Activated CD8-positive, alpha-beta memory T cell treated with anti-CD3 and anti-CD28 coated beads for 4 hours (primary cell): Measurements from ENCODE around the gene ATXN7.

Source experiments
- DNase-seq, 2 donors: peaks; one replicate each; pipeline ENCODE4 v3.0.0-alpha.2; 2020; ENCODE audit warnings: low read depth in 2 of 2

ATXN7 gene

DNA sequence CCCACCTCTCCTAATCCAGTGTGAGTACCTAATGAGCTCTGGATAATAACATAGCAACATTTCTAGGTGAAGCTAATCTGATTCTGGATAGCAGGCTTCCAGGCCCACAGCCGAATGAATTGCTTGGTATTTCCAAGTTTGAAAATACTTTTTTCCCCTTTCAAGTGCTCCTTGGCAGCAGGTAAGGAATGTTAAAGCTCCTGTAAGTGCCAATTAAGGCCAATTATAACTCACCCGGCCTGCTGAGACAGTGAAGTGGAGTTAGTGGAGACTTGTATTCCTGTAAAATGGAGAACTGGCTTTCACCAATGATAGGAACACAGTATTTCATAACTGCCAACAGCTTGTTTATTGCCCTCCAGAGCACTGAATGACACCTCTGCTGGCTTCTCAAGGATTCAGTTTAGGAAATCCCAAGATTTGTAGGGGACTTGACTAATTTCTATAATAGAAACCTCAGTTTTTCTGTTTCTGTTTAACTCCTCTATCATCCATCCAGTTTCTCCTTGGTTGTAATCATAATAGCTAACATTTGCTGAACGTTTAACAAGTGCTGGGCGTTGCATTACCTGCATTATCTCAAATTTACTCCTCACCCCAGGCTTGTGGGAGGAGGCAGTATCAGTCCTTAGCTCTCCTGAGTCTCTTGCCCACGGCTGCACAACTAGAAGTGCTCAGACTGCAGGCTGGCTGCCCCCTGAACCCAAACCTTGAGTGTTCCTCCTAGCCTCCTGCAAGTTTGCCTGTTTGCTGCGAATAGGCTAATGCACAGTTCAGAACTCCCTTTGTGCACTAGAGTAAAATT, 101.2 kb downstream of the ATXN7 start:
- no peak for DNase-seq

- no peak for DNase-seq
Observed at GRCh38 chr3:63966007-63966406, 102.3 kb downstream of the ATXN7 start.

DNA sequence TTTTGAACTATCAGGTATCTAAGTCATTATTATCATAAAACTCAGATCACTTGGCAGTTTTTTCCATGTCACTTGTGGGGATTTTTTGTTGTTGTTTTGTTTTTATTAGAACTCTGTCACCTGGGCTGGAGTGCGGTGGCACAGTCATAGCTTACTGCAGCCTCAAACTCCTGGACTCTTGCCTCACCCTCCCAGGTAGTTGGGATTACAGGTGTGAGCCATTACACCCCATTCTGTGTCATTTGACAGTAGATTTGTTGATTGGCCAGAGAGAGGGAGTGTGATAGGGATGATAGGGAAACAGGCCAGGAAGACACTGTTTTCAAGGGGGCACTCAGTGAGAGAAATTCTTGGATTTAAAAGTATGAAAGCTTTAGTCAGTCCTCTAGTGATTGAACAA, 103.2 kb downstream of the ATXN7 start:
- DNase-seq, result no peak

GRCh38 chr3:63967675-63968611, 104.3 kb downstream of the ATXN7 start:
- peak in 1 of 2 donors; percentile 8 for DNase-seq

DNA sequence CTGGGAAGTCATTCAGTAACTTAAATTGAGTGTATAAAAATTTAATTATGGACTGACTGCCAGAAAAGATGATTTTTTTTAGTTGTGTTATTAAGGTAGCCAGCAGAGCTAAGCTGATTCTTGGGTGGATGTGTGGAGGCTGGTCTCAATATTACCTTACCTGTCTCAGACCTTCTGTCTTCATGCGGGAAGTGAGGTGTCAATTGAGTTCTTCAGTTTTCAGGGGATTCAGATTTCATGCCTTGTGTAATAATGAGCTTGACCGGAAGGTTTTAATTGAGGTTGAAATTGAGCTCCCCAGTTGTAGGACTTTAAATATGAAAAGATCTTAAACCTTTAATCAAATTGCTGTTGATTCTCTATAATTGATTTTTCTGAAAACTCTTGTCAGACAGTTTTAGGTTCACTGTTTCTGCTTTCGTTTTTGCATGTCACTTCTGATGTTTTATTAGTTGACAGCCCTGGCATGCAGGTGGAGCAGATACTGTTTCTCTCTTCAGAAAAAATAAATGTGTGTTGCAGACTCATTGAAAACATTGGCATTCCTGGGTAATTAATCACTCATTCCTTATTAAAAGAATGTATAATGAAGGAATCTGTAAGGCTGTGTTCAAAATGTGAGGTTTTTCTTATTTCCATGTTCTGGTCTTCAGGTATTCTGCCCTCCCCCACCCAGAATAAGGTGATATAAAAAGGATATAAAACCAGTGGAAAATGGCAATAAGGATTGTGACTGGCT, 105.1 kb downstream of the ATXN7 start:
- DNase-seq, result no peak

DNA sequence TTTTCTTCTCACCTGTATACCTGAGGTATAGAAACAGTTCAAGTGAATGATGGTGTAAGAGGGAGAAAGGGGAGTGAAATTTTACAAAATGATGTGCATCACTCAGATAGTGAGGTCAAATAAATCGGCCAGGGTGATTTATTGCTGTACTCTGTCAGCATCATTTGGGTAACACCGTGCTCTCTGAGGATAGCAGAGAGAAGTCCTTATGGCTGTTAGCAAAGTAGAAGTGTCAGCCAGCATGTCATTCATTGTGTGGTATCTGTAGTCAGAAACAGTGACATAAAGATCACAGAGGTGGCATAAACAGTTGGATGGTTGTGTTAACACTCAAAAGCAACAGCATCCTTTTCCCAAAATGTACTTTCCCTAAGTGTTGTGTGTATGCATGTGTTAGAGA, 106.2 kb downstream of the ATXN7 start:
- DNase-seq, result no peak

DNA sequence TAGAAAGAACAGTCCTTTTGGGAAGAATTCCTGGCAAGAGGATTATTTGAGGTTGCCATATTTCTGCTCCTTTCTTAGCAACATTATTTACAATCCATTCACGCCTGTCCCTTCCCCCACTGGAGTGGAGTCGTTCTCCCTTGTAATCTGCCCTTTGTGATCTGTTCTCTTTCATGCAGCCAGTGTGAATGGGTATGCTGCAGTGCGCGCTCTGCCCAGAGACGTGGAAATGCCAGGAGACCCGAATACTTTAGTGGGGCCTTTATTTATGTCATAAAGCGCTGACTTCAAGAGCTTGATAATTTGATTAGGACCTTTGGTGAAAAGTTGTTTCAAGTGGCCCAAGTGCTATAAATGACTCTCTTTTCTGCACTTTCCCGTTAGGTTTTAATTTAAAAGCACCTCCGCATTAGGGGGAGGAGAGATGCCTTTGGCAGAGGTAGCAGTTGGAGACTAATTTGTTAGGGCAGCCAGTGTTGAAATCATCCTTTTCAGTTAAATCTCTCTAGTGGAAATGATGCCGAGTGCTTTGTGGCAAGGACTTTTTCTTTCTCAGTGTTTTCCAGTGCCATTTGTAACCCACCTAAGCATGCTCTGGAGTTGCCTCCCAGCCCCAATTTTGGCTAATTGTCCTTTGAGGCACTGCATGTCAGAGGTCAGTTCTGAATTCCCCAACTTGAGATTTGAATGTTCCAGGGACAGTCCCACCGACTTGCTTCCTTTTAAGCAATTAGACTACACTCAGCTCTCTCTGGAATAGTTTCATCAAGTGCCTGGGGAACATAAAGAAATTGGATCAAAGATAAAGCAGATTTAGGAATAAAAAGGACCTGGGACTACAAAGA, 107.2 kb downstream of the ATXN7 start:
- DNase-seq, result no peak

- no peak for DNase-seq
Observed at GRCh38 chr3:63972196-63972595, 108.5 kb downstream of the ATXN7 start.

DNA sequence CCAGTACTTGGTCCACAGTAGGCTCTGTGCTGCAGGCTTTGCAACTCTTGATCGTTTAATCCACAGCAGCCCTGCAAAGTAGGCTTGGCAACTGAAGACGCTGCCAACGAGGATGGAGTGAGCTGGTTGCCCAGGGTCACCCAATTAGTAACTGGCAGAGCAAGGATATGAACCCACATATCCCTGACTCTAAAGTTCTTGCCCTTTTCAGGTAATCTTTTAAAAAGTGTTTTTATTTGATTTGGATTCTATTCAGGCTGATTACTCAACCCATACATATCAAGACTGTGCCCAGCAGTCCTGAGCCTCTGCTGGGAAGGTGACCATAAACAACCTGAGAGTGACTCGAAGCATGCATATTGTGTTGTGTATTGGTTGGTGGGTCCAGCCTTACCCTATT, 109.3 kb downstream of the ATXN7 start:
- no peak for DNase-seq

DNA sequence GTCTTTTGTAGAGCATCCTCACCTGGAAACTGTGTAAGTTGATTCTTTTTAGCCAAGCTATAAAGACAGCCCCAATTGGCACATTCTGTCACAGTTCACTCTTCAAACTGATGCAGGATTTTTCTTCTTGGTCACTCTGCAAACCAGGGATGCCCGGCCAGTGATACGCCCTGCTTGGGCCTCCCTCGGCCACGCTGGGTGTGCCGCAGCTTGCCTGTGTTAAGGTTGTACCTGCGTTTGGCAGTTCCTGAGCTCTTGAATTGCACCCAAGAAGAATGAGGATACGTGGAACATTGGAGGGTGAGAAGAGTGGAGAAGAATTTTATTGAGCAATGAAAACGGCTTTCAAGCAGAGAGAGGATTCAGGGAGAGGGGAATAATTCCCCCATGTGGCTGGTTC, 109.7 kb downstream of the ATXN7 start:
- DNase-seq, result no peak

DNA sequence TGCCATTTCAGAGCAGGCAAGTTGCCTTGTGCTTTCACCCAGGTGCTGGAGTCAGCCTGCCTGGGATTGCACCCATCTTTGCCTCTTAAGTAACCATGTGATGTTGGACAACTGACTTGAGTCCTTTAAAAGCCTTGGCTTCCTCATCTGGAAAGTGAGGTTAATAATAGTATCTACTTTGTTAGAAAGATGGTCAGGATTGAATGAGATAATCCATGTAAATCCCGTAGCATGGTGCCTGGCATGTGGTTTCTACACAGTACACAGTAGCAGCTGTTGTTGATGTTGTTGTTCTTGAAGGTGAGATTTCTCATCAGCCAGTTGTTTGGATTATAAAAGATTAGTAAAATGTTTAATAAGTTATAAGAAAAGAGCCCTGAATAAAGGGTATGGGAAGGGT, 110.8 kb downstream of the ATXN7 start:
- DNase-seq, result no peak

DNA sequence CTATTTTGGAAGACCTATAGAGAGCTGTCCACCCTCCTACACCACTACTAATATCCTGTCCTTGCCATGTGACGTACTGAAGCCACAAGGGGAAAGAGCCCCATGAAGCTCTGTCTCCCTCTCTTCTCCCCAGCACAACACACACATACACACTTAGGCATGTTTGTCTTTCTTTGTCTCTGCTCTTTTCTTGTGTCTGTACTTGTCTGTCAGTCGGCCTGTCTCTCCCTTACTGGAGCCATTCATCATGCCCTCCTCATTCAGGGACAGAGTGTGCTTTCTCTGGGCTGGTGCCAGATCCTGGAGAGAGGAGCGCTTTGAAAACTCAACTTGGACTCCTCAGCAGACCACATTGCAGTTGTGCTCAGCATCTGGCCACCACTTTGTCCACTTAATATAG, 112.1 kb downstream of the ATXN7 start:
- no peak for DNase-seq

- DNase-seq, result no peak
Observed at GRCh38 chr3:63976161-63976871, 112.6 kb downstream of the ATXN7 start.

DNA sequence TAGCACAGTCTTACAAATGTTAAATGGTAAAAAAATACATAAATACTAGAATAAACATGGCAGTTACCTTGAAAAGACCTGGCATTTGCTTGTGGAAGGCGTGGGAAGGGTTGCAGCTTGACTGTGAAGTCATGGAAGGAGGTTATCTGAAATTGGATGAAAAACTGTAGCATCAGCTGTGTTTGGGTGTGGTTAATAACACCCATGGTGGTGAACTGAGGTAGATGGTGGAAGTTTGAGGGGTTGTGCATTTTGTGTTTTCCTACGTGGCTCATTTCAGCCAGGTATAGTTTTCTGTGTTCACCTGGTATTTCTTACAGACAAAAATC, 113.2 kb downstream of the ATXN7 start:
- DNase-seq, result no peak

- no peak for DNase-seq
Observed at GRCh38 chr3:63977893-63978292, 114.2 kb downstream of the ATXN7 start.

- no peak for DNase-seq
Observed at GRCh38 chr3:63979093-63979885, 115.6 kb downstream of the ATXN7 start.

DNA sequence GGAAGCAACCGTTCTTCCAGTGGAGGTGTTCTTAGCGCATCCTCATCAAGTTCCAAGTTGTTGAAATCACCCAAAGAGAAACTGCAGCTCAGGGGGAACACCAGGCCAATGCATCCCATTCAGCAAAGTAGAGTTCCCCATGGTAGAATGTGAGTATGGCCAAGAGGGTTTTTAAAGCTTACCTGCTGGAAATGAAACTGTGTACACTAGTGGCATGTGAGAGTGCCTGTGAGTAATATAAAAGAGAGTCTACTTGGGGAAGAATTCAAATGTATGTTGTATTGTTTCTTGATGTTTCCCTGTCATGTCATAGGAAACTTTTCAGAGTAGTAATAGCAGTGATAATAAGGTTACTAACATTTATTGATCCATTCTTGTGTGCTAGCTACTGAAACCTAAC, 116.4 kb downstream of the ATXN7 start:
- no peak for DNase-seq

DNA sequence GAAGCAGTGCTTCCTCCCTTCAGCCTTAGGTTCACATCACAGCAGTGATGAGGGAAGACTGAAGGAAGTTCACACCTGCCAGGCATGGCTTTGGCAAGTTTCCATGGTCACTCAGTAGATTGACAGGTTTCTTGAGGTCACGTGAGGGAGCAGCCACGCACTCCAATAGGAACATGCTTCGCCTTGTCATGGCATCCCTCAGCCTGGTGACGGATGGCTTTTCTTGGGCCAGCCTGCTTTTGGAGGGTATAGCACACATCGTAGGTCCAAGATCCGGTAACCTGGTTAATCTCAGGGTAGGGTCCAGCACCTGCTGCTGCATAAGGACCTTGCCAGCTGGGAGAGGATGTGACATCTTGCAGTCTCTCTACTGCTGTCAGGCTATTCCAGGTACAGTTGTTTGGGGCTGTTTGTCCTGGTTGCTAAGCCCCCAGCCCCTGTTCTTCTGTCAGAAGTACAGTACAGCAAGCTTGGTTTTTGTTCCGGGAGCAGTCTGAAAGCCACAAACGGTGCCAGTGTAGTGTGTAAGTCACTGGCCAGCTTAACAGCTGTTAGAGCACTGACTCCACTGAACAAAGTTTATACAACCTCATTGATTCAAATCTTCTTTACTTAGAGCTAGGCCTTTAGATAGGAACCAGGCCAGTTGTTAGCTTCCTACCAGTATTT, 117.3 kb downstream of the ATXN7 start:
- no peak for DNase-seq

DNA sequence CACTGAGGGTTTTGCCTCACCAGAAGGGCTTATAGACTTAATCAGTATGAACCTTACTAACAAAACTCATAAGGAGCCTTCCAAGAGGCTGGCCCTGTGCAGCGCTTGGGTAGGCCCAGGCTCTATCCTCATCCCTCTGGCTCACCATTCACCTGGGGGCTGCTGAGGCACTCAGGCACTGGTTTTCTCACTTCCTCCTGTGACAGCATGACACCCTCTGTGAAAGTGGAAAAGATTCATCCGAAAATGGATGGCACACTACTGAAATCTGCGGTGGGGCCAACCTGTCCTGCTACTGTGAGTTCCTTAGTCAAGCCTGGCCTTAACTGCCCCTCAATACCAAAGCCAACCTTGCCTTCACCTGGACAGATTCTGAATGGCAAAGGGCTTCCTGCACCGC, 118.3 kb downstream of the ATXN7 start:
- no peak for DNase-seq
